NCI-H187 treated with DMSO at 0.1 percent for 48 hours (cell line): ENCODE data around the gene SGMS1.

Experiments used
- DNase-seq: peaks from one replicate; lab custom pipeline; 2025; lab: John Stamatoyannopoulos, UW

SGMS1 gene

DNA sequence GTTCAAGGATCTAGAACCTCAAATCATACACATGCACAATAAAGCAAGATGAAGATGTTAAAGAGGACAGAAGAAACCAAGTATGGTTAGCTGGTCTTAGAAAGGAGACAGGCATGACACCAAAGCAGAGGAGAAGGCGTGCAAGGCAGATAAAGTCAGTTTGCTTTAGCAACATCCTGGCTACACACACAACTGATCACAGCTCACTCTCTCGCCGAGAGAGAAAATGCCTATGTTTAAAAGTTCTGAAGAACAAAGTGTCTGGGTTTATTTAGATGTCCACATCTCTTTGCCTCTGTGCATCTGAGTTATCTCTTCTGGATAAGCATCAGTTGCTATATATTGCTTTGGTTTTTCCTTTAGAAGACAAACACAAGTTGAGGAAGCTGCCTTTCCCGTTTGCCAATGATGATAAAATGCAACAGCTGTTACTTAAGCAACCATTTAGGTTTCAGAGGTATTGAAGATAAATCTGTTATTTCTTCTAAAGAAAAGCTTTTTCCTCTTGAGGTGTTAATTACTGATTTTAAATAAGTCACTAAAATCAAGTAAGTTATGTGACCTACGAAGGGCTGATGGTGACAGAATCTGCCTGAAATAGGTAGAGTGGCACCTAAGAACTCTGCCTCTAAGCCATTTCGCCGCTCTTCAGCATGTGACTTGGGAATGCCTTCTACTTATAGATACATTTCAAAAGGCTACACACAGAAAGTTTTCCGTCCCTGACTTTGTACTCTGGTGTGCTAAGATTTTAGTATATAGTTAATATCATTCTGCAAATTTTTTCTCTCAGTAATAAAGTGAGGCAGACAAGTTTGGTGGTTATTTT lies 226.2 kb downstream of the SGMS1 start:
- DNase-seq, result no peak

- no peak for DNase-seq
Measured at GRCh38 chr10:50396491-50397311, 227.1 kb downstream of the SGMS1 start.

DNA sequence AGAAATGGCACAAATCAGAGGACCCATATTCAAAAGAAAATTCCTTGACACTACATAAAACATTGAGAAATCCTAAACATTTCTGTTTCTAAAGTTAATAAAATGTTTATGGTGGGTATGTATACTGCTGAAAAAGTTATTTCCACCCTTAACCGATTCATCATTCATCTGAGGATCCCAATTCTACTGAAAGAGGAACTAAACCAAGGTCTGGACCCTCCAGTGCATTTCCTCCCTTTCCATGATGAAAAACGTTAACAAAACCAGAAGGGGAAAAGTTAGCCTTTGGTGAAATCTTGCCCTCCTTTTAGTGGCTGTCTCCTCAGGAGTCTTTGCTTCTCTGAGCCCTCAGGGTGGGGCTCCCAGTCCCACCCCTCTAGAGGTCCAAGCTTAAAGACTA lies 227.9 kb downstream of the SGMS1 start:
- no peak for DNase-seq

DNA sequence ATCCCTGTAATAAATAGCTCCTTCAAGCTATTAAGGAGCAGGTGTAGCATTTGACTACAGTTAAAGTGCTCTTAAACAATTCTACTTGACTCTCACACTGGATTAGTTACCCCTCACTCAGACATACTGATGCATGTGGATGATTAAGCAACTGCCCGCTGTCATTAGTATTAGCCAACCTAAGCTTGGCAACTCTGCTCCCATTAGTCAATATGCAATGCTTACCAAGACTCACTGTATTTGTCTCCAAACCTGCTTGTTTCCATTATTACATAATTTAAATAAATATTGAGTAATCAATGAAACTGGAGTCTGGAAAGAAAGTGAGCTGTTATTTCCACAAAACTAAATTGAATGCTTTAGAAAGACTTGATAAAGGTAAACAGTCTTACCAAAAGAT lies 228.5 kb downstream of the SGMS1 start:
- DNase-seq, result no peak

GRCh38 chr10:50394832-50395231 lies 228.9 kb downstream of the SGMS1 start:
- no peak for DNase-seq

- no peak for DNase-seq
Measured at GRCh38 chr10:50393784-50394467, 229.8 kb downstream of the SGMS1 start.

- no peak for DNase-seq
Measured at GRCh38 chr10:50392966-50393718, 230.6 kb downstream of the SGMS1 start.

- no peak for DNase-seq
Measured at GRCh38 chr10:50392426-50392825, 231.3 kb downstream of the SGMS1 start.

DNA sequence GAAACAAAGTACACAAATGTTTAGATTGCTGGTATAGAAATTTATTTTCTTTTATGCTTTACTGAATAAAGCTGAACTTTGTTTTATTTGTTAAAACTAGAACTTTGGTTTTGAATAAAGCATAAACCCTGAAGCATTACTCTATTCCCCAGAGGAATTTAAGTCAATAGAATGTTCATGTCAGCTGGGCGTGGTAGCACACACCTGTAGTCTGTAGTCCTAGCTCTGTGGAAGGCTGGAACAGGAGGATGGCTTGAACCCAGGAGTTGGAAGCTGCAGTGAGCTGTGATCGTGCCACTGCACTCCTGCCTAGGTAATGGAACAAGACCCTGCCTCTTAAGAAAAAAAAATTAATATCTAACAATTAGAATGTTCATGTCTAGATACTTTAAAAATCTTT lies 233.5 kb downstream of the SGMS1 start:
- DNase-seq, result no peak

- no peak for DNase-seq
Measured at GRCh38 chr10:50388181-50388580, 235.6 kb downstream of the SGMS1 start.

DNA sequence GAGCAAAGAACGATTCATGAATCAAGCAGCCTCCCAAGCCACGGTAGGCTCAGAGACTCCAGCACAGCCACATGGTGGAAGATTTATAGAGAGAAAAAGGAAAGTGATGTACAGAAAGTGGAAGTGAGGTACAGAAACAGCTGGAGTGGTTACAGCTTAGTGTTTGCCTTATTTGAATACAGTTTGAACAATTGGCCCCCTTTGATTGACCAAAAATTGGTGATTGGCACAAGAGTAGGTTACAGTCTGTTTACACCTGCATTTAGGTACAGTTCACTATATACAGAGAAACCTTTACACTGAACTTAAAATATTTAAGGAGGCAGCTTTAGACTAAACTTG lies 236.1 kb downstream of the SGMS1 start:
- no peak for DNase-seq

- no peak for DNase-seq
Measured at GRCh38 chr10:50387007-50387731, 236.6 kb downstream of the SGMS1 start.

DNA sequence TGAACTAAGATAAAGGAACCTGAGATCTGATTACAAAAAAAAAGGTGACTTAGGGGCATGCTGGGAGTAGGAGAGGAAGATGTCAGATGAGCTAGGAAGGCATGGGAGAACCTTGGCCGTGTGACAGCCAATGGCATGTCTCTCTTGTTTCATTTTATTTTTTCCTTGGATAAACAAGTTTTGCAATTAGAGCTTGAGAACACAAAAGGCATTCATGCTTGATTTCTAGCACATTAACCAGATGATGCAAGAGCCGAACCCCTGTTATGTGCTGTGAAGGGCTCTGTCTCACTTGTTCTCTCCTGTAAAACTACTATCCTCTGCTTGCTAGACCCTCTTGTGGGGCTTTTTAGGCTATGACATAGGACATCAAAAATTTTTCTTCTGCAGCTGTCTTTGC lies 238.1 kb downstream of the SGMS1 start:
- DNase-seq, result no peak

DNA sequence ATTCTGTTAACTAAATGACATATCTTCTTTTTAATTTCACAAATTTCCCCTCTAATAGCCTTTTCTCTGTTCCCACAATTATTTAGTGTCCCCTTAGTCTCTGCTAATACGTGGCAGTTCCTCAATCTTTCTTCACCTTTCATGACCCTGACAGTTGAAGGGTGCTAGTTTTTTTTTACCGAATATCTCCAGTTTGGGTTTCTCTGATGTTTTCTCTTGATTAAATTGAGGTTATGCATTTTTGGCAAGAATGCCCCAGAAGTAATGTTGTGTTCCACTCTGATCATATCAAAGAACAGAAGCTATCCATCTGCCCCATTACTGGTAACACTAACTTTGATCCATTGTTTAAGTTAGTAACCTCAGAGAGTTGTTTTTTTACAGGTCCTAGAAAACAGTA lies 238.9 kb downstream of the SGMS1 start:
- DNase-seq, result no peak

DNA sequence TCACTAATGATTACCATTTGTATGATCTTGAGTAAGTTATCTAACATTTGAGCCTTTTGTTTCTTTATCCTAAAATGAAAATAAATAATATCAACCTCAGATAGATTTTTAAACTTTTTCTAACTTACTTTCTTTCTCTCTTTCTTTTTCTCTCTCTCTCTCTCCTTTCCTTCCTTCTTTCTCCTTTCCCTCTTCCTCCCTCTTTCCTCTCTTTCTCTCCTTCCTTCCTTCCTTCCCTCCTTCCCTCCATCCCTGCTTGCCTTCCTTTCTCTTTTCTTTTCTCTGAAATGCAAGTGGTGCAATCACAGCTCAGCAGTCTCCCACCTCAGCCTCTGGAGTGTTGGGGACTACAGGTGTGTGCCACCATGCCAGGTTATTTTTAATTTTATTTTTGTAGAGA lies 239.5 kb downstream of the SGMS1 start:
- DNase-seq, result no peak

DNA sequence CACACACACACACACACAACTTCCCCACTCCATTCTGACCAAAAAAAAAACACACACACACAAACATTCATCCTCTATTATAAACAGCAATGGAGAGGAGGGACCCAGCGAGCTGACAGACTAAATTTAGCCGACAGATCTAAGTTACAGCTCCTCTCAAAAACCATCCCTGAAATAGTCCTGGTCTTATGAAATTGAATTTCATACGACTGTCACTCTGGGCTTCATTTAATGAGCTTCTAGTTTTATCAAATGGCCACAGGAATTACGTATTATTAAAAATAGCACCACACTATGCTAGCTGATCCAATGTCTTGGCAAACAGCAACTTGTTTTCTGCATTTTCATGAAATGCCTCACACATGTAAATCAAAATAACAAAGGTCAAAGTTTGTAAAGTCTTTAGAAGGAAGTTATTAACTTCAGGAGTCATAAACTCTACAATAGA lies 241.2 kb downstream of the SGMS1 start:
- no peak for DNase-seq

DNA sequence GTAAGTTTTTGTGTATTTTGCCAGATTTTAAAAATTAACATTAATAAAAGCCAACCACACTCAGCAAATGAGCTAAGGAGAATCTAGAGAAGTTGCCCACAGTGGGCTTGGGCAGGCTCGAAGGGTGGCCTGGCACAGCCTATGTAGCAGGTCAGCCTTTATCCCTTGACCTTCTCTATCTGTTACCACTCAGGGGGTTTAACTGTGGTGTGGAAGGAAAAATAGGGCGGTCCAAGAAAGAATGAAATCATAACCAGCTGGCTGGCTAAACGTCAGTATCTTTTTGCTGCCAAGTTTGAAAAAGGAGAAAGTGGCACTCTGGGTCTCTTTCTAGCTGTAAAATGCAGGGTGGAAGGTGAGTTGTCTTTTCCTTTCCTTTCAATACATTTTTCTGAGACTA lies 242.1 kb downstream of the SGMS1 start:
- no peak for DNase-seq

DNA sequence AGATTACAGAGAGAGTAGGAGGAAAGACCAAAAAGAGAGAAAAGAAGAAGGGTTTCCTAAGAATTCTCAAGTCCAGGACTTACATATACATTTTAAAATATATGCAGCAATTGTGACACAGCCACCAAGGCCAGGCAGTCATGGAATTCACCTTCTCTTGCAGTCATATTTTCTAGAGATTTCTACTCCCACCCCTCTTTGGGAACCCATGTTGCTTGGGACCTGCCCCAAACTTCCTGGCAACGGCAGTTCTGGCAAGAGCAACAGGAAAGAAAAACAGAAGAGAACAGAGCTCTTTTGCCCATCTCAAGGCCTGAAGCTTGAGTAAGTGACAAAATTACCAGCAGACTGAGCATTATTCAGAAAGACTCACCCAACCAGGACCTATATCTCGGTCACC lies 244.1 kb downstream of the SGMS1 start:
- no peak for DNase-seq

GRCh38 chr10:50375745-50376144 lies 248.0 kb downstream of the SGMS1 start:
- no peak for DNase-seq

DNA sequence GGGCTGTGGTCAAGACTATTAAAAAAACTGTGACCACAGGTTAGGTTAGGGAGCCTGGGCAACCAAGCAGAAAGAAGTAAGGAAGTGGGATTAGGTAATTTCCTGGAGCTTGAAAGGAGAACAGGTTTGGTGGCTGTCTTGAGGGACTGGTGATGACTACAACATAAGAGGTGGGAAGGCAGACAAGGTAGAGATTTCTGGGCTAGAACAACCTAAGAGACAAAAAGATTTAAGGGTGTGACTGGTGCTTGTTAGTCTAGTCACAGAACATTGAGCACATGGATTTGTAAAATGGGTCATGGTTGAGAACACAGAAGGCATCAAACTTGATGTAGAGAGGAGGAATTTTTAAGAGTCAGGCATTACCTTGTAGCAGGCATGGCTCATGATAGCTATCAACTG lies 248.7 kb downstream of the SGMS1 start:
- DNase-seq, result no peak

DNA sequence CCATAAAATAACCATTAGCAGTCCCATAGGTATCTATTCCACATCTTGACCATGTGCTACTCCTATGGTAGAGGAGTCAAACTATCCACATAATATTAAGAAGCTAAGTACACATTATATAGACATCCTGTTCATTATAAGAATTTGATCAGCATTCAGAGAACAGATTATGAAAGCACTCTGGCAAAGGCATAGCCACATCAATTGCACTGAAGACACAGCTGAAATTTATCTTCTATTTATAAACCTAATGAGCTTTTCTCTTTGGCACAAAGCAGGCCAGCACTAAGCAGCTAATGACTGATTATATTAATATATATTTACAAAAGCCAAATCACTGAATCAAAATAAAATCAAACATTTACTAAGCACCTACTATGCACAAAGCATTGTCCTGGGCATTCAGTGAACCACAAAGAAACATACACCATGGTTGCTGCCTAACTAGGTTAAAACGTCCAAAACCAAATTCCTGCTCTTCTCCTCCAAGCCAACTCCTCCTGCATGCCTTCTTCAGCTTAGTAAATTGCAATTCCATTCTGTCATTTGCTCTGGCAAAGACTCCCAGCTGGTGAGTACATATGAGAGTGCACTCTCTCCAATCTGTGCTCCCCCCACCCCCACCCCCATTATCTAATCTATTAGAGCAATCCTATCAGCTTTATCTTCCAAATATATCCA lies 249.8 kb downstream of the SGMS1 start:
- no peak for DNase-seq
